GM21390 (cell line): ENCODE results near the gene APLF.
"Not testable (repeated sequence)": the region's sequence is repeated elsewhere in the genome, so short reads cannot be mapped to it uniquely, and the experiment has no call there.

Source experiments
- ATAC-seq: cut with Tn5 transposase; IDR thresholded peaks from one replicate; pipeline ENCODE4 v1.9.1; 2021; ENCODE audit not compliant: unreplicated experiment

APLF gene

DNA sequence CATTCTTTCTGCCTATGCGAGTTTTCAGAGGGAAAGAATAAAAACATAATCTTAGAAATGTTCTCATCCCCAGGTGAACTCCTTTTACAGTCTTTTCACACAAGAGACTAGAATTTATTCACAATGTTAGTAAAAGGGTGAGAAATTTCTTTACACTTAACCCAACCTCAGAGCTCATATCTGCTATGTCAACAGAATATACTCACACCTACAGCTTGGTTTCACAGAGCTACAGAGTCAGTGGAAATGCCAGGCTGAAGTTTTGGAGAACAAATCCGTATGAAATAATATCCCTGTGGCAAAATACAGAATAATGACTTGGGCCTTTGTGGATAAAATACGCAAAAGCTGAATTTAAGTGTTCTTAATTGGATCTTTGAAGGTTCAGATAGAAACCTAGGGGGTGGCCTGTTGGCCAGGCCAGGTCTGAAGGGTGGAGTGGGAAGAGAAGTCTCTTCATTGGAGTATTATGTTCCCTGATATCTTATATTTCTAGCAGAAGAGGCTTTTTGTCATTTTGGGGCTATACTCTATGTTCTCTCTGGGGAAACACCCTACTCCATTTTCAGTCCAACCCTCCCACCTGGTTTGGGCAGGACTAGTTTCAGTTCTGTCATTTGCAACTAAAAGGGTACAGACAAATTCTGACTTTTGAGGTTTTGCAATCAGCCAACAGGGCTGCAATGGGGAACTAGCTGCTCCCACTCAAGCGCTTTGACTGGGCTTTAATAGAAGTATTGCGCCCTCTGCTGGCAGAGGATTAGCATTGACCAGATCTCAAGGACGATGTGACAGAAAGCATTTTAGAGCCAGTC, 26.0 kb upstream of the APLF start:
- peak; percentile 96 for ATAC-seq

DNA sequence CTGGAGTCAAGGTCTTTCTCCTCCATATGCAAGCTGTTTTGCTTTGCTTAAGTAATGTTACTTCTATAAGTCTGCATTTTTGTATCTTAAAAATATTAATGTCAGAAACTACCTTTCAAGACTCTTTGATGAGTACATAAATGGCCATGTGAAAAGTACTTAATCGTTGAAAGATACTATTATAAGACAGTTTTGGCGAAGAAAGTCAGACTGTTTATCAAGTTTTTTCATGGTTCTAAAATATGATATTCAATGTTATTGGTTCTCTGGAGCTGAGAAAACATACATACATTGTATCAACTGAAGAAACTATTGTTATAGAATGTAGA, 25.4 kb upstream of the APLF start:
- no peak for ATAC-seq

DNA sequence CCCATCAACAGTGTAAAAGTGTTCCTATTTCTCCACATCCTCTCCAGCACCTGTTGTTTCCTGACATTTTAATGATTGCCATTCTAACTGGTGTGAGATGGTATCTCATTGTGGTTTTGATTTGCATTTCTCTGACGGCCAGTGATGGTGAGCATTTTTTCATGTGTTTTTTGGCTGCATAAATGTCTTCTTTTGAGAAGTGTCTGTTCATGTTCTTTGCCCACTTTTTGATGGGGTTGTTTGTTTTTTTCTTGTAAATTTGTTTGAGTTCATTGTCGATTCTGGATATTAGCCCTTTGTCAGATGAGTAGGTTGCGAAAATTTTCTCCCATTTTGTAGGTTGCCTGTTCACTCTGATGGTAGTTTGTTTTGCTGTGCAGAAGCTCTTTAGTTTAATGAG, 21.0 kb upstream of the APLF start:
- ATAC-seq = not testable (repeated sequence)

DNA sequence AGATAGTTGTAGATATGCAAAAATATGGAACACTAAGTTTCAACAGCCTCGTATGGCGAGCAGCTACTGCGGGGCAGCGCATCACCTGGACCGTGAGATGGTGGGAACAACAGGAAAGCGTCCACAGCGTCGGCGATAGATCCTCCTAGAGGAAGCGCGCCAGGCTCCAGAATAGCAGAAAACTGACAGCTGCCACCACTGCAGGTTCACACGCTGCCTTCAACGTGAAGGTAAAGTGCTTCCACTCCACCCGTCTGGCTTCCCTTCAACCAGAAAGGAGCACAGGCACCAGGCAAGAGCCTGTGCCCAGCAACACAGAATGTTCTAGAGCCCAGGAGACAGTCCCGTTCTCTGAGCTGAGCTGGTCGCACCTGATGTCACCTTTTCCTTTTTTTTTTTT, 20.3 kb upstream of the APLF start:
- ATAC-seq = no peak

DNA sequence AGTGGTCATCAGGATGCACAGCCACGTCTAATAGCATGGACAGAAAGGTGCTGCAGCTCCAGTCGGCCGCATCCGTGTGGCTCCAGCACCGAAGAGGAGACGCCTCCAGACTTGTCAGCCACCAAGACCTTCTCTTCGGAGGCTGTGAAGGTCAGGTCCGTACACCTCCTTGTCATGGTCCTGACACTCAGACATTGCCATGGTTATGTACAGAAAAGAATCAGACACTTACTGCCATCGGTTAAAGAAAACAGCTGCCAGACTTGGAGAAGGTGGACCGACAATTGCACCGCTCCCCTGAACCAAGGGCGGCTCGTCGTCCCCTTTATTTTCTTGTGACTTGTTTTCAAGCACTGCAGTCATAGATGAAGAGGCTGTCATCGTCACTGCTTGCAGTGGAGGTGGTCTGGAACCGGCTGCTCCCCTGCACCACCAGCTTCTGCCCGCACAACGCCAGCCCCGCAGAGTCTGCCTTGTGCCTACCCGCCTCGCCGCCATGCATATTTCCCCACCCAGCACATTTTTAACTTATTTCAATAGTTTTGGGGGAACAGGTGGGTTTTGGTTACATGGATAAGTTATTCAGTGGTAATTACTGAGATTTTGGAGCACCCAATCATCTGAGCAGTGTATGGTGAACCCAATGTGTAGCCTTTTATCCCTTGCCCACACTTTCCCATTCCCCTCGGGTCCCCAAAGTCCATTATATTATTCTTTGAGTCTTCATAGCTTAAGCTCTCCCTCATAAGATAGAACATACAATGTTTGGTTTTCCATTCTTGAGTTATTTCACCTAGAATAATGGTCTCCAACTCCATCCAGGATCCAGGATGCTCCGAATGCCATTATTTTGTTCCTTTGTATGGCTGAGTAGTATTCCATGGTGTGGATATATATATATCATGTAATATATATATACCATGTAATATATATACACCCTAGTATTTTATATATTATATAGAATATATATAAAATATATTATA, 18.4 kb upstream of the APLF start:
- no peak for ATAC-seq

DNA sequence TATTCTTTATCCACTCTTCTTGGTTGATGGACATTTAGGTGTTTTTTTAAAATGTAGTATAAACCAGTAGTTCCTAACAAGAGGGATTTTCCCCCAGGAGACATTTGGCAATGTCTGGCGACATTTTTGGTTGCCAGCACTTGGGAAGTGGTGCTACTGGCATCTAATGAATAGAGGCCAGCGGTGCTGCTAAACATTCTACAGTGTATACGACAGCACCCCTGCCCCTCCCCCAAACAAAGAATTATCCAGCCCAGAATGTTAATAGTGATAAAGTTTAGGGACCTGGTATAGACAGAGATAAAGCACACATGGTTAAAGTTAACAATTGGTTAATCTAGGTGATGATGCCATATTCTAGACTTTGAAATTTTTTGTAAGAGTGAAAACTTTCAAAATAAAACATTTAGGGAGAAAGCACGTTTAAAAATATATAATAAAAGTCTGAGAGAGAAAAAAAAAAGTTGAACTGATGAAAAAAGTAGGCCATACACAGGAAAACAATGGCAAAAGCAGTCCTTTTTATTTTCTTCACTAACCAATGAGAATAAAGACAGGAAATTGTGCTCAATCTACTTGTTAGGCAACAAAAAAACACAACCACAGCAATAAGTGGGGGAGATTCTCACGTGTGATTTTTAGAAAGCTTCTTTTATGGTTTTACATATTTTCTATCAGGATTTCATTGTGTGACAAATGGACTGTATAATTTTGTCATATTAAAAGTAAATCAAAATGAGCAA, 15.1 kb upstream of the APLF start:
- no peak for ATAC-seq

DNA sequence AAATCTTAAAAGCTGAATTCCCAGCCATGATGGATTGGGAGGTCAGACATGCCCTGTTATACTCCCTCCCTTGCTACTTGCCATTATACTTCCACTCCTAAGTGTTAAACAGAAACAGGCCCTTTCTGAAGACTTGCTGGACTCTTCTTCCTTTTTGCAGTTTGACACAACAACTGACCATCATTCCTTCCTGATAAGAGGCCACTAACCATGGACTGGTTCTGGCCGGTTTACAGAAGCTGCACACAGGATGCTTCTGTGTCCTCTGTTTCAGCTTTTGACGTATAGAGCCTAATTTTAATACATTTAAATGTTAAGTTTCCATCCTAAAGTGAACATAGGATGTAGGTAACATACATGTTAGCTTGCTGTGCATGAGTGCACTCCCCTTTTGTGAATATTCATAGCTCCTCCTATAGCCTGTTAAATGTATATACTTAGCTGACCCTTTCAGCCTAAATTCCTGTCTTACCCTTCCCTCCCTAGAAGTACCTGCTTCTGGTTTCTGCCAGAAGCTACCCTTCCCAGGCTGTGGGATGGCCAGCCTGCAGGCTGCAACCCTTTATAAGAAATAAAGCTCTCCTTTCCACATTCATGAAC, 13.5 kb upstream of the APLF start:
- ATAC-seq = no peak

DNA sequence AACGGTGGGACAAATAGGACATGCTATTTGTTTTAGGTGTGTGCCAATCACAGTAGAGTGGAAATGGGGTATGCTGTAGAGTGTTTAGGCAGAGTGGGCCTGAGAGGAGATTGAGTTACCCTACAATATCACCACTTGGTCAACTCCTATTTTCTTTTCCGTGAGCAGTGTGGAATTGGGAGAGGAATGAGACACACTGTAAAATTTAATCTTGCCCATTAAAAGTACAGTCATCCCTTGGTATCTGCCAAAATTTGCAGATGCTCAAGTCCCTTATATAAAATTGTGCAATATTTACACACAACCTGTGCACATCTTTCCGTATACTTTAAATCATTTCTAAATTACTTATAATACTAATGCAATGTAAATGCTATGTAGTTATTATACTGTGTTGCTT, 12.7 kb upstream of the APLF start:
- no peak for ATAC-seq

DNA sequence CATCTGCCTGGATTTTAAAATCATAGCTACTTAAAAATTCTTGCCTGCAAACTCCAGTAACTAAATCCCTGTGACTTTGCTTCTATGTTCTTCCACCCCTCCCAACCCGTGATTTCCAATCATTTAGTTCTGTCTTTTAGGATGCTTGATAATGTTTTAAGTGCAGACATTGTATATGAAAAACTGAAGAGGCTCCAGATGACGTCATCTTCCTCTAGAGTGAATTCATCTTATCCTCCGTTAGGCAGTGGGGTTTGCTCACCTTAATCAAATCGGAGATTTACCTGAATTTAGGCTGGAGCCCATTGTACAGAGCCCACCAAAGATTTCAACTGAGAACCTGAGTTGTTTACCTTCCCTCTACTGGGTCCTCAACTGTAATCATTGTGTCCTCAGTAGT, 11.2 kb upstream of the APLF start:
- no peak for ATAC-seq

DNA sequence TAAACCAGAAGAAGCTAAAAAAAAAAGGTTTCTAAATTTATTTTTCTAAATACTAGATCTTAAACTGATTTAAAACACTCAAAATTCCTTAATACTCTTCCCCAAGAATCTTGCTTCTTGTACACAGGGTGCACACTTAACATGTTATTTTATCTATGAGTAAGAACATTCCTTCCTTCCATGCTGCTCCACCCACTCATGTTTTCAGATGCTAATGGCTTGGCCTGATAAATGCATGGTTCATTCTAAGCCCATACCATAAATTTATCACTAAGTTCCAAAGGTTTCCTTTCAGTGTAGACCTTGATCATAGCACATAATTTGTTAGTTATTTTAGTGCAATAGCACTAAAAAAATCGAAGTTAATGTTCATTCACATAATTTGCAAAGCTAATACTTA, 8.4 kb upstream of the APLF start:
- no peak for ATAC-seq

DNA sequence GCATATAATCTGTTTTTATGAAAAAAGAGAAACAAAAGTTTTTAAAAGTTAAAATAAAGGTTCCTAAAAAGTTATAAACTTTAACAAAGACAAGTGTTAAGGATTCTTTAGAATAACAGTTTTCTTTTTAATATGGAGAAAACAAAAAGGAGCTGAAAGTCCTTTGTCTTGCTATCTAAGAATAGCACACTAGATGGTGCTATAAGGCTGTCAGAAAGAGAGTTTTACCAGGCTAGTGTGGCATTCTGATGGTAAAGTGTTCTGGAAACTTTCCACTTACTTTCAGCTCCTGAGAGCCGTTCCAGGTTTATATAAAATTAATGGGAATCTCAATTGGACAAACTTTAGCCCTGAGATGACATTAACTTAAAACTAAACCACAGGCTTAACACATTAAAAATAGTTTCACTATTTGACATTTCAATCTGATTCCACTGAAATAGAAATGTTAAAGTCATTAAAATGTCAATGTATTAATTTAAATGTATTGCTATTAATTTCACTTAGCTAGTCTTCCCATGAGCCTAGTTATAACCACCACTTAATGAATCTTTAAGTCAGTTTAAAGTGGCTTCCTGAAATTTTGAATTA, 4.0 kb upstream of the APLF start:
- ATAC-seq = no peak

DNA sequence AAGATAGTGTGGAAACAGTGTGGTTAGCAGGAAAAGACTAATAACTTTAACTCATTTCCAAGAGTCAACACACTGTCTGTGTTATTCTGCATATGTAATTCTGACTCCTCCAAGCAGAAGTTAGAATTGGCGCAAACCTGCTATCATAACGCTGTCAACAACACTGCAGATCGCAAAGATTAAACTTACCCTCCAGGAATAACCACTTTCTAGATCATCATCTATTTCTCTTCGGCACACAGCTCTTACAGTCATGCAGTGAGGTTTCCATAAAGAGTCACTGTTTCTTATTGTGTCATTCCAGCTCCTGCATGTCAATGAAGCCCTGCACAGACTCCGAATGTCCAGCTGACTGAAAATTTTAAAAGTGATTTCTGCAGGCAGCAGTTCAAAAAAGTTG, 2.7 kb upstream of the APLF start:
- no peak for ATAC-seq

DNA sequence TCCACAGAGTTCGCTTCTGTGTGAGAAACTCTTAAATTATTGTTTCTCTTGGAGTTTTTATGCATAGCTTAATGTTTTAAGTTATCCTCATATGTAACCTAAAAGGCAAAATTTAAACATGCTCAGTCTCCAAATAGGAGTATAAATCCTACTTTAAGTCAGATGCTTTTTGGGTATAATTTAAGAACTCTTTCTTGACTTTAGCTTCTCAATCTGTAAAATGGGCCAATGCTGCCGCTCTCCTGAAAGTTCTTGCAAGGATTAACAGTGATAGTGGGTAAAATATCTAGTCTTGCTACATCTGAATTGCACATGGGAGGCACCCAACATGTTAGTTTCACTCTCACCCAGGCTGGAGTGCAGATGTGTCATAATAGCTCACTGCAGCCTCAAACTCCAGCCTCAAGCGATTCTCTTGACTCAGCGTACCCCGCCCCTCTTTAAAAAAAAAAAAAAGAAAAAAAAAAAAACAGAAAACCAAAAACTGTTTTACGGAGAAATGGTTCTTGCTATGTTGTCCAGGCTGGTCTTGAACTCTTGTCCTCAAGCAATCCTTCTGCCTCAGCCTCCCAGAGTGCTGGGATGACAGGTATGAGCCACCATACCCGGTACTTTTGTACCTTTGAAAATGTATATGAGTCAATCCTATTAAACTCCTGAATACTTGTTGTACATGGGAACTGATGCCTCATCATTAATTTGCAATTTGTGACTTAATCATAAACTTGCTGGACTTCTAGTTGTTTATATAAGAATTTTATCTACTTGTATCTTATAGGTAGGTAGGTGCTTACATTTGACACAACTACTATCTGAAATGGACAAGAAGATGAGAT, 2.1 kb upstream of the APLF start:
- ATAC-seq = no peak

DNA sequence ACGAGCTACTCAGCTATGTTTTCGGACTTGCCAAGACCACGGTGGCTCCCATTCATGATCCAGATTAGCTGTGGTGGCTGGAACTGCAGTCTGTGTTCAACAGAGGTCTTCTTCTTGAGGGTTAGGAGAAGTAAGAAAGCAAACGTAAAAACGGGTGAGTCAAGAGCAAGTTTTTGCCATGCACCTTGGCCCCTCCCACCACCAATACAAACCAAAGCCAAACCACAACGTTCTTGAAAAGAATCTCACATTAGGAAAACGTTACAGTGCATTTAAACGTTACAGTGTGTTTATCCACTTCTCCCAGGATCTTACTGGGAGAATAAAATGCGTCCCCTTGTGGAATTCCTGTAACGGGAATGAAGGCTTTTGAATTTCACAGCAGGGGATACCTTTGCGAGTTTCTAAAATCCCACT, 1.0 kb upstream of the APLF start:
- no peak for ATAC-seq

DNA sequence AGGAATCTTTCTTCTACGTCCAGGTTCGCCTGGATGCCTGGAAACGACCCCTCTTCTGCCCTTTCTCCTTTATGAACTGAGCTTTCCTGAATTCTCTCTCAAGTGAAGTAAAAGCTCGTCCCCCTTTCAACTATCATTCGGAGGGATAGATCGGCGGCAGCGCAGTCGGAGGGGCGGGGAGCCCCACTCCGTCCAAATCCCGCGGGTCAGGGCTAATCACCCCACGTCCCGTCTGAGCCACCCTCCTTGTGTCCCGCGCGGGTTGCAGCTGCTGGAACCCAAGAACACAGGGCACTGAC, 658 bp upstream of the APLF start:
- ATAC-seq = peak; percentile 27

DNA sequence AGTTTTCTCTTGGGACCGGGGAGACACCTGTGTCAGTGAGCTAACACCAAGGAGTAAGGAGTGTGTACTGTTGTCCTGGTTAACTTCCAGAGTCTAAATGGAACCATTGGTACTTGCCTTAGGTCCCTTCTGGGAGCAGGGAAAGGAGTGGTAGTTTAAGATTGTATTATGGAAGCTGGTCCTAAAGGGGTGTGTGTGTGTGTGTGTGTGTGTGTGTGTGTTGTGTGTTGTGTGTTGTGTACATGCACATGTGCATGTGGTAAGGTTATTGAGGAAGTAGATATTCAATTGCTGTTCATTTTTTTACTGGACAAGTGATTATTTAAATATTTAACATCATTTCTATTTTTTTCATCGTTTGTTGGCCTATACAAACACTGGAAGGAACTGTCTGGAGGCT, 1.4 kb downstream of the APLF start:
- ATAC-seq = no peak

DNA sequence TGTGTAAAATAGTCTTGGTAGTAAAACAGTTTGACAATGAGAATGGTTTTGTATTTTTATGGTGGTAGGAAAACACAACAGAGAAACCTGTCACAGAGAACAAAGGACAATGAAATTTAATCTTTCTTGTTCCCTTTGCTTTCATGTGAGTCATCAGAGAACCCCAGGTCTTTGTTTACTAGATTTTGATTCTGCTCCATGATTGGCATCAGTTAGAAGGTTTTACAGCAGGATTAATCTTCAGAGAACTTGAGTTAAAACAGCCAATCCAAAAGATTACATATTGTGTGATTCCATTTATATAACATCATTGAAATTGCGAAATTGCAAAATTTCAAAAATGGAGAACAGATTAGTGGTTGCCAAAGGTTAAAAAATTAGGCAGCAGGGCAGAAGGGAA, 2.5 kb downstream of the APLF start:
- no peak for ATAC-seq

DNA sequence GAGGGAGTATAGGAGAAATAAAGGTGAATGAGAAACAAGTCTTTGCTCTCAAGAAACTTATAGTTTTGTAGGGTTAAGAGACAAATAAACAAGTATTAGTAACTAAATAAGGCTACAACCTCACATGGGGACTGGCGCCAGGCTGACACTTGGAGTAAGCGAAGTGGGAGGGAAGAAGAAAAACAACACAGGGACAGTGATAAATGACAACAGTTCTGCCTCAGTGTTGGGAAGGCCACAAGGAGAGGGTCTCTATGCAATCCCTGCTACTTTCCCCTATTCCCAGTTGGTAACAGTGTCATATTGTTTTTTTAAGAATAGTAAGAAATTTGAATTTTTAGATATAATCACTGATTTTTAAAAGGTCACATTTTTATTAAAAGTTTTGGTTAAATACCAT, 4.0 kb downstream of the APLF start:
- ATAC-seq = no peak

DNA sequence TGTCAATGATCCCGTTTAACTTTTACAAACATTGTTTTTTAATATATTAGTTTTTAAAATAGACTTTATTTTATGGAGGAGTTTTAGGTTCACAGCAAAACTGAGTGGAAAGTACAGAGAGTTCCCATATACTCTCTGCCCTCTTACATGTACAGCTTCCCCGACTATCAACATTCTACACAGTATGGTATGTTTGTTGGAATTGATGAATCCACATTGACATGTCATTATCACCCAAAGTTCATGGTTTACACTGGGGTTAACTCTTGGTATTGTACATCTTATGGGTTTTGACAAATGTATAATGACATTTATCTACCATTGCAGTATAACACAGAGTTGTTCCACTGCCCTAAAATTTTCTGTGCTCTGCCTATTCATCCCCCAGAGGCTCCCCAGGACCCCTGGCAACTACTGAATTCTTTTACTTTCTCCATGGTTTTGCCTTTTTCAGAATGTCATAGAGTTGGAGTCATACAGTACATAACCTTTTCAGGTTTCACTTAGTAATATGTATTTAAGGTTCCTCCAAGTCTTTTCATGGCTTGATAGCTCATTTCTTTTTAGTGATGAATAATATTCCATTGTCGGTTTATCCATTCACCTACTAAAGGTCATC, 5.5 kb downstream of the APLF start:
- ATAC-seq = no peak

DNA sequence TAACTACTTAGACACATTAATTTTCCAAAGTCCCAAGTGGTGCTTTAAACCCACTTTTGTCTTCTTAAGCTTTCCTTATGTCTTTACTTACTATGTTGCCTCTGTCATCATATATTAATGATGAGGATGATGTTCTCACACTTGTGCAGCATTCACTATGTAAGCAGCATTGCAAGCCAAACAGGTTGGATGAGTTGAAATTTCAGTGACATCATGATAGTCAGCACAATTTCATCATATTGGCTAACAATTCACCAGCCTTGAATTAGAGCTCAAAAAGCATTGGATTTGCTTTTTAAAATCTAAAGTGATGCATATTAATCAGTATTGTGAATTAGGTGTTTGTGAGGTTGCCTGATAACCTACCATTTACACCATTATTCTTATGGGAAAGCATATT, 7.7 kb downstream of the APLF start:
- no peak for ATAC-seq
